Measurements from ENCODE around the gene PRPF38B.
"Not testable (repeated sequence)": the region's sequence is repeated elsewhere in the genome, so short reads cannot be mapped to it uniquely, and the experiment has no call there.

Gene PRPF38B

DNA sequence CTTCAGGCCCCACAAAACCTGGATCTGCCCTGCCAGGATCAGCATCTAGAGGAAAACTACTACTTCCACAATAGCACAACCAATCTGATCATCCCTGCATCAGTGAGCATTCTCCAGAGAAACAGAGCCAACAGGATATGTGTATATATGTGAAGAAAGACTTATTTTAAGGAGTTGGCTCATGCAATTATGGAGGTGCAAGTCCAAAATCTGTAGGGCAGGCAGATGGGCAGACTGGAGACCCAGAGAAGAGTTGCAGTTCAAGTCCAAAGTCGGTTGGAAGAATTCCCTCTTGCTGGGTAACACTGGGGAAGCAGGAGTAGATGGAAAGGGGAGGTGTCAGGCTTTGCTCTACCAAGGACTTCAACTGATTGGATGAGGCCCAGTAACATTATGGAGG lies 26.3 kb upstream of the PRPF38B start:
- Histone ChIP-seq H3K27me3 (ENCODE audit: low read length) (no peaks in the 10 kb centered on the region), H2AFZ (ENCODE audit: low read depth, low read length, severe bottlenecking) (no peak overlapping the region), H3K4me2 (ENCODE audit: low read depth, low read length, poor library complexity, severe bottlenecking) (no peak overlapping the region), H3K4me3 (ENCODE audit: insufficient read depth, low read length, poor library complexity, severe bottlenecking) (no peak overlapping the region), H3K9ac (ENCODE audit: low read length) (no peak overlapping the region), H3K79me2 (ENCODE audit: insufficient read depth, low read length) (no peaks in the 10 kb centered on the region), H3K27ac (ENCODE audit: low read depth, low read length) (no peak overlapping the region), H3K9me2 (replicated peaks; ENCODE audit: insufficient read depth, low read length) (no peaks in the 10 kb centered on the region), H3K36me3 (ENCODE audit: low read length) (no peaks in the 10 kb centered on the region), H4K20me1 (ENCODE audit: low read depth, low read length) (no peaks in the 10 kb centered on the region), H3K9me3 (ENCODE audit: insufficient read depth, low read length) (no peaks in the 10 kb centered on the region), H3F3A (ENCODE audit: insufficient read depth) (no peaks in the 10 kb centered on the region)
- TF ChIP-seq, protein P1, sequence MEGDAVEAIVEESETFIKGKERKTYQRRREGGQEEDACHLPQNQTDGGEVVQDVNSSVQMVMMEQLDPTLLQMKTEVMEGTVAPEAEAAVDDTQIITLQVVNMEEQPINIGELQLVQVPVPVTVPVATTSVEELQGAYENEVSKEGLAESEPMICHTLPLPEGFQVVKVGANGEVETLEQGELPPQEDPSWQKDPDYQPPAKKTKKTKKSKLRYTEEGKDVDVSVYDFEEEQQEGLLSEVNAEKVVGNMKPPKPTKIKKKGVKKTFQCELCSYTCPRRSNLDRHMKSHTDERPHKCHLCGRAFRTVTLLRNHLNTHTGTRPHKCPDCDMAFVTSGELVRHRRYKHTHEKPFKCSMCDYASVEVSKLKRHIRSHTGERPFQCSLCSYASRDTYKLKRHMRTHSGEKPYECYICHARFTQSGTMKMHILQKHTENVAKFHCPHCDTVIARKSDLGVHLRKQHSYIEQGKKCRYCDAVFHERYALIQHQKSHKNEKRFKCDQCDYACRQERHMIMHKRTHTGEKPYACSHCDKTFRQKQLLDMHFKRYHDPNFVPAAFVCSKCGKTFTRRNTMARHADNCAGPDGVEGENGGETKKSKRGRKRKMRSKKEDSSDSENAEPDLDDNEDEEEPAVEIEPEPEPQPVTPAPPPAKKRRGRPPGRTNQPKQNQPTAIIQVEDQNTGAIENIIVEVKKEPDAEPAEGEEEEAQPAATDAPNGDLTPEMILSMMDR (IDR thresholded peaks at IDR 0.05; ENCODE audit: insufficient read depth, low read length, poor library complexity, severe bottlenecking), result no peak
- no peak for TF ChIP-seq EZH2phosphoT487 (conservative IDR thresholded peaks at IDR 0.05; ENCODE audit: low read length)

DNA sequence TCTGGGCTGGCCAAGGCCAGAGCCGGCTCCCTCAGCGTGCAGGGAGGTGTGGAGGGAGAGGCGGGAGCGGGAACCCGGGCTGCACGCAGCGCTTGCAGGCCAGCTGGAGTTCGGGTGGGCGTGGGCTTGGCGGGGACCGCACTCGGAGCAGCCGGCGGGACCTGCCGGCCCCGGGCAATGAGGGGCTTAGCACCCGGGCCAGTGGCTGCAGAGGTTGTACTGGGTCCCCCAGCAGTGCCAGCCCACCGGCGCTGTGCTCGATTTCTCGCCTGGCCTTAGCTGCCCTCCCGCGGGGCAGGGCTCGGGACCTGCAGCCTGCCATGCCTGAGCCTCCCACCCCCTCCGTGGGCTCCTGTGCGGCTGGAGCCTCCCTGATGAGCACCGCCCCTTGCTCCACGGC lies 24.7 kb upstream of the PRPF38B start:
- H3K79me2 ChIP-seq (ENCODE audit: insufficient read depth, low read length); H3K4me2 ChIP-seq (ENCODE audit: low read depth, low read length, poor library complexity, severe bottlenecking); H3K9me2 ChIP-seq (replicated peaks; ENCODE audit: insufficient read depth, low read length); H2AFZ ChIP-seq (ENCODE audit: low read depth, low read length, severe bottlenecking); H4K20me1 ChIP-seq (ENCODE audit: low read depth, low read length); H3K9me3 ChIP-seq (ENCODE audit: insufficient read depth, low read length); H3K9ac ChIP-seq (ENCODE audit: low read length); H3F3A ChIP-seq (ENCODE audit: insufficient read depth); H3K4me3 ChIP-seq (ENCODE audit: insufficient read depth, low read length, poor library complexity, severe bottlenecking); H3K36me3 ChIP-seq (ENCODE audit: low read length); H3K27me3 ChIP-seq (ENCODE audit: low read length); H3K27ac ChIP-seq (ENCODE audit: low read depth, low read length): not testable (repeated sequence)

DNA sequence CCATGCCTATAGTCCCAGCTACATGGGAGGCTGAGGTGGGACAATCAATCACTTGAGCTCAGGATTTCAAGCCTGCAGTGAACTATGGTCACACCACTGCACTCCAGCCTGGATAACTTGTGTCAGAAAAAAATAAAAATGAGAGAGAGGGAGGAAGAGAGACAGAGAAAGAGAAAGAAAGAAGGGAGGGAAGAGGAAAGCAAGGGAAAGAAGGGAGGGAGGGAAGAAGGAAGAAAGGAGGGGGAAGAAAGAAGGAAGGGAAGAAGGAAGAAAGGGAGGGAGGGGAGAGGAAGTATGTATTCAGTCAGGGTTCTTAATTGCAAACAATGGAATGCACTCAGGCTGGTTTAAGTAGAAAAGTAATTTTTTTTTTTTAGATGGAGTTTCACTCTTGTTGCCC lies 23.3 kb upstream of the PRPF38B start:
- no peak overlapping the region for H3K9ac ChIP-seq (ENCODE audit: low read length)
- no peak overlapping the region for H2AFZ ChIP-seq (ENCODE audit: low read depth, low read length, severe bottlenecking)
- H3K79me2 ChIP-seq (ENCODE audit: insufficient read depth, low read length), result no peaks in the 10 kb centered on the region
- H3K4me2 ChIP-seq (ENCODE audit: low read depth, low read length, poor library complexity, severe bottlenecking), result no peak overlapping the region
- H3K27ac ChIP-seq (ENCODE audit: low read depth, low read length), result no peak overlapping the region
- no peaks in the 10 kb centered on the region for H4K20me1 ChIP-seq (ENCODE audit: low read depth, low read length)
- no peaks in the 10 kb centered on the region for H3K36me3 ChIP-seq (ENCODE audit: low read length)
- no peaks in the 10 kb centered on the region for H3F3A ChIP-seq (ENCODE audit: insufficient read depth)
- H3K27me3 ChIP-seq (ENCODE audit: low read length), result no peaks in the 10 kb centered on the region
- H3K4me3 ChIP-seq (ENCODE audit: insufficient read depth, low read length, poor library complexity, severe bottlenecking), result no peak overlapping the region
- H3K9me2 ChIP-seq (replicated peaks; ENCODE audit: insufficient read depth, low read length), result no peaks in the 10 kb centered on the region
- no peaks in the 10 kb centered on the region for H3K9me3 ChIP-seq (ENCODE audit: insufficient read depth, low read length)
- TF ChIP-seq, protein P1 (IDR thresholded peaks at IDR 0.05; ENCODE audit: insufficient read depth, low read length, poor library complexity, severe bottlenecking), result no peak
- TF ChIP-seq EZH2phosphoT487 (conservative IDR thresholded peaks at IDR 0.05; ENCODE audit: low read length), result no peak

DNA sequence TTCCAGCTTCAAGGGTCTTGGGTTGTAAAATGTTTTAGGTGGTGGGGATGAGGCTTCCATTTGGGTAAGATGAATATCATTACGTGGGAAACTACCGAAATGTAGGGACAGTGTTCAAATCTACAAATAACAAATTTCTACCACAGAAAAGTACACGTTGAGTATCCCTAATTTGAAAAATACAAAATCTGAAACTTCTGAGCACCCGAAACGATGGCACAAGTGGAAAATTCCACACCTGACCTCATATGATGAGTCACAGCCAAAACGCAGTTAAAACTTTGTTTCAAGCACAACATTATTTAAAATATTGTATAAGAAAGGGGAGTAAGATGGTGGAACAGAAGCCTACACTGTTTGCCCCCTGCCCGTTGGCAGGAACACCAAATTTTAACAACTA lies 22.4 kb upstream of the PRPF38B start:
- Histone ChIP-seq H3K27me3 (ENCODE audit: low read length) (no peaks in the 10 kb centered on the region), H3K9ac (ENCODE audit: low read length) (no peak overlapping the region), H2AFZ (ENCODE audit: low read depth, low read length, severe bottlenecking) (no peak overlapping the region), H3F3A (ENCODE audit: insufficient read depth) (no peaks in the 10 kb centered on the region), H3K36me3 (ENCODE audit: low read length) (no peaks in the 10 kb centered on the region), H3K4me2 (ENCODE audit: low read depth, low read length, poor library complexity, severe bottlenecking) (no peak overlapping the region), H3K9me3 (ENCODE audit: insufficient read depth, low read length) (no peaks in the 10 kb centered on the region), H3K79me2 (ENCODE audit: insufficient read depth, low read length) (no peaks in the 10 kb centered on the region), H3K9me2 (replicated peaks; ENCODE audit: insufficient read depth, low read length) (no peaks in the 10 kb centered on the region), H4K20me1 (ENCODE audit: low read depth, low read length) (no peaks in the 10 kb centered on the region), H3K27ac (ENCODE audit: low read depth, low read length) (no peak overlapping the region), H3K4me3 (ENCODE audit: insufficient read depth, low read length, poor library complexity, severe bottlenecking) (no peak overlapping the region)
- no peak for TF ChIP-seq EZH2phosphoT487 (conservative IDR thresholded peaks at IDR 0.05; ENCODE audit: low read length)
- TF ChIP-seq, protein P1 (IDR thresholded peaks at IDR 0.05; ENCODE audit: insufficient read depth, low read length, poor library complexity, severe bottlenecking), result no peak

Data from SU-DHL-6 (cell line).